SKM-1 (cell line): ENCODE data around the gene LENG8.

Source experiments
- DNase-seq: peaks from one replicate; lab custom pipeline; 2025; ENCODE audit not compliant: unreplicated experiment; lab: John Stamatoyannopoulos, UW

LENG8 gene

GRCh38 chr19:54448774-54449700 lies at the start of gene LENG8:
TSS of gene LENG8 (plus strand) at chr19:54449199. CDS start at chr19:54451345, 2,146 bp downstream.
- DNase-seq: peak; percentile 56

GRCh38 chr19:54400913-54401312 lies 48.1 kb upstream of the LENG8 start:
- no peak for DNase-seq

GRCh38 chr19:54403054-54403453 lies 45.9 kb upstream of the LENG8 start:
- no peak for DNase-seq

DNA sequence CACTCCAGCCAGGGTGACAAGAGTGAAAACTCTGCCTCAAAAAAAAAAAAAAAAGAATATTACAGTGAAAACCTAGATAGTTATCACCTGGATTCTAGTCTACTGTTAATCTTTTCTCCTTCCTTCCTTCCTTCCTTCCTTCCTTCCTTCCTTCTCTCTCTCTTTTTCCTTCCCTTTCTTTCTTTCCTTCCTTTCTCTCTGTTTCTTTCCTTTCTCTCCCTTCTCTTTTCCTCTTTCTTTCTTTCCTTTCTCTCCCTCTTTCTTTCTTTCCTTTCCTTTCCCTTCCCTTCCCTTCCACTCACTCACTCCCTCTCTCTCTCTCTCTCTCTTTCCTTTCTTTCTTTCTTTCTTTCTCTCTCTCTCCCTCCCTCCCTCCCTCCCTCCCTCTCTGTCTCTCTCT lies 43.4 kb upstream of the LENG8 start:
- no peak for DNase-seq

DNA sequence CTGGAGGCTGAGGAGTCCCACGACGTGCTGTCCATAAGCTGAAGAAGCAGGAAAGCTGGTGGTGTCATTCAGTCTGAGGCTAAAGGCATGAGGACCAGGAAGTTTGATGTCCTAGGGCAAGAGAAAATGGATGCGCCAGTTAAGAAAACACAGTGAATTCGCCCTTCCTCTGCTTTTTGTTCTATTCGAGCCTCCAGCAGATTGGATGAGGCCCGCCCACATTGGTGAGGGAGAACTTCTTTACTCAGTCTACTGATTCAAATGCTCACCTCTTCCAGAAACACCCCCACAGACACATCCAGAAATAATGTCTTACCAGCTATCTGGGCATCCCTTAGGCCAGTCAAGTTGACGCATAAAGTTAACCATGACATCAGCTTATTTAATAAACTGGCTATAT lies 41.2 kb upstream of the LENG8 start:
- DNase-seq: no peak

- no peak for DNase-seq
Observed at GRCh38 chr19:54408456-54409026, 40.5 kb upstream of the LENG8 start.

GRCh38 chr19:54411033-54411432 lies 38.0 kb upstream of the LENG8 start:
- DNase-seq: no peak

GRCh38 chr19:54412877-54413276 lies 36.1 kb upstream of the LENG8 start:
- DNase-seq: no peak

GRCh38 chr19:54414156-54414555 lies 34.8 kb upstream of the LENG8 start:
- DNase-seq: no peak

- no peak for DNase-seq
Observed at GRCh38 chr19:54415208-54415900, 33.6 kb upstream of the LENG8 start, which contains the start of gene TTYH1. TSS of gene TTYH1 (plus strand) at chr19:54415464. CDS start at chr19:54415553, 89 bp downstream.

- no peak for DNase-seq
Observed at GRCh38 chr19:54415901-54416673, 32.9 kb upstream of the LENG8 start.

DNA sequence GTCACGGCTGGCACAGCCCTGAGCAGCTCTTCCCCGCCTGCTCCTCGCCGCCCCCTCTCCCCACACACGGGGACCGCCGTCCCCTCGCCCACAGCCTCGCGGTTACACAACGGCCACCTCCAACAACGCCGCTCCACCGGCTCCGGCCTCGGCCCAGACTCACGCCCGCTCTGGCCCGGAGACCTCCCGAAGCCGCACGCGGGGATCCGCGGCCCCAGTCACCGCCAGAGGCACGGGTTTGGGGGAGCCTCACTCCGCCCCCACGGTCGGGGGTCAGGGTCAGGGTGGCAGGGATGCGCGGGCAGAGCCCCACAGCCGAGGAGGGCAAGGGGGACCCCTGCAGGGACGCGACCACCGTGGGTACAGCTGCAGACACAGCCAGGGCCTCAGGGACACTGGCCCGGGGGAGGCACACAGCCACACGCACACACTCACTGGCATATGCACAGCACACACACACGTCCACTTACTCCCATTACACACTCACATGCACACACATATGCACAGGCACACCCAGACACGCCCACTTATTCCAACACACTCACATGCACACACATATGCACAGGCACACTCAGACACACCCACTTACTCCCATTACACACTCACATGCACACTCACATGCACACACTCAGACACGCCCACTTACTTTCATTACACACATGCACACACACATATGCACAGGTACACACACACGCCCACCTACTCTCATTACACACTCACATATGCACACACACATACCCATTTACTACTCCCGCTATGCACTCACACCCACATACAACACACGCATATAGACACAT lies 32.1 kb upstream of the LENG8 start:
- DNase-seq: no peak

GRCh38 chr19:54418030-54418929 lies 30.7 kb upstream of the LENG8 start:
- no peak for DNase-seq

DNA sequence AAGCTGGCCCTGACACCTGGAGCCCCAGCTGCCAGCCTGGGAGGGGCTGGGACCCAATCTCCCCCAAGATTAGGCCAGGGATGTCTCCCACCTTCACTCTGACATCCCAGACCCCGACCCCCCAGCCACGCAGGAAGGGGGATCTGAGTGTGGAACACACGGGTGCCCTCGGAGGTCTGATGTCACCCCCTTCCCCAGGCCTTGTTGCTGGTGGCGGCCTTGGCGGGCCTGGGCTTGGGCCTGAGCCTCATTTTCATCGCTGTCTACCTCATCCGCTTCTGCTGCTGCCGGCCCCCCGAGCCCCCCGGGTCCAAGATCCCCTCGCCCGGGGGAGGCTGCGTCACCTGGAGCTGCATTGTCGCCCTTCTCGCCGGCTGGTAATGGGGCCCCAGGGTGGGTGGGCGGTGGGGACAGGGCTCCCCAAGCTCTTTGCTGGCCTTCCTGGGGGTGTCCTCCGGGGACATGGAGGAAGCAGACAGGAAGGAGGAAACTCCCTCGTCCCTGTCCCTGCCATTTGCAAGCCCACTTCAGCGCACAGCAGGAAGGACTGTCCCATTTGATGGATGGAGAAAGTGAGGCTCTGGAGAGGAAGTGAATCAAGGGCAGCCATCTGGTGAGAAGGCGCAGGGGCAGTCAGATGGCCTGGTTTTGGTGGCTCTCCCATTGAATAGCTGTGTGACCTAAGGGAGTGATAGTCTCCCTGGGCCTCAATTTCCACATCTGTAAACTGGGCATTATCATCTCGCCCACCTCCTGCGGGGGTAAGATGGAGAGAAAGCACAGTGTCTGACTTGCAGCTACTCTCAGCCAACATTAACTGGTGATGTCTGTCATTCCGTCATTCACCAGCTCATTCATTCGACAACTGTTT lies 29.8 kb upstream of the LENG8 start:
- no peak for DNase-seq

DNA sequence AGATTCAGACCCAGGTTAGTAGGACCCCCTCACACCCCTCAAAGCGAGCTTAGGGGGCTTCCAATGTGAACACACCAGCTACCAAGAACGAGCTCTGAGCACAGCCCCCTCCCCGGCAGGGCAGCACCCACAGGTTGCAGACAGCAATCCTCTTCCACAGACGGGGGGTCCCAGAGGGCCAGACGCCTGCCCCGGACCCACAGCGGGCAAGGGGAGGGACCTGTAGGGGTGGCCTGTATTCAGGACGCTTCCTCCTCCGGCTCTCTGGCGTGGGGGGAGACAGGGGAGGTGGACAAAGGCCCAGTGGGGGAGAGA lies 29.0 kb upstream of the LENG8 start:
- DNase-seq: no peak

DNA sequence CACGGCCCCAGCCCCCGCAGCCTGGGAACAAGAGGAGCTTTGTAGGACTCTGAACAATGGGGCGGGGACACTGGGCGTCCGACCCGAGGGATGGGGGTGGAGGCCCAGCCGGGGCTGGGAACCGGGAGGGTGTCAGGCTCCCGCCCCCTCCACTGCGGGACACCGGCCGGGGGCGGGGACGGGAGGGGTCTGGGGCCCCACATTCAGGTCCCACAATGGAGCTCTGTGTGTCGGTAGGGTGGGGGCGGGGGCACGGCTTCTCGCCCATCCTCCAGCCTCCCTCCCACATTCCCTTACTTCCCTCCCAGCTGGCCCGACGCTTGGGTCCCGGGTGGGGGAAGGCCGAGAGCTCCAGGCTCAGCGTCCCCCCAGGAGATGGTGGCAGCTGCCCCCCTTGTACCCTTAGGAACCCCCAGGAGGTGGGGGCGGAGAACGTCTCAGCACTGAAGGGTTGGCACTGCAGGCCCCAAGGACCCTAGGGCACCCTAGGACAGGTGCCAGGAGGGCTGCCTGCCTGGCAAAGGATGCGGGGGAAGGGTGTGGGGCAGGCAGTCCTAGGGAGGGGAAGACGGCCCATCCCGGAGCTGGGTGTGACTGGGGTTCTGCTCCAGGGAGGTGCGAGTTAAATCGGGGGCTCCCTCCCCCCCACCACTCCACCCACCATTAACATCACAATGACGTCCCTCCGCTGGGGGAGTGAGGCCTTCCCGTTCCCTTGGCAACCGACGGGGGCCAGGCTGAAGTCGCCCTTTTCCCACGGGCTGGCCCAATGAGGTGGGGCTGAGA lies 28.4 kb upstream of the LENG8 start:
- DNase-seq: no peak

GRCh38 chr19:54421169-54421516 lies 27.9 kb upstream of the LENG8 start:
- DNase-seq: no peak

- DNase-seq: no peak
Observed at GRCh38 chr19:54421521-54421920, 27.5 kb upstream of the LENG8 start.
